ENCODE measurements around the gene ST3GAL3. TPM values are rescaled to one million over a fixed set of nuclear protein-coding genes. Genes with fewer than 3 reads are reported as not detected.

ST3GAL3 gene
- total RNA-seq, 1 donor from 2014 or later, result 20.5 TPM

- TF ChIP-seq, protein P1, sequence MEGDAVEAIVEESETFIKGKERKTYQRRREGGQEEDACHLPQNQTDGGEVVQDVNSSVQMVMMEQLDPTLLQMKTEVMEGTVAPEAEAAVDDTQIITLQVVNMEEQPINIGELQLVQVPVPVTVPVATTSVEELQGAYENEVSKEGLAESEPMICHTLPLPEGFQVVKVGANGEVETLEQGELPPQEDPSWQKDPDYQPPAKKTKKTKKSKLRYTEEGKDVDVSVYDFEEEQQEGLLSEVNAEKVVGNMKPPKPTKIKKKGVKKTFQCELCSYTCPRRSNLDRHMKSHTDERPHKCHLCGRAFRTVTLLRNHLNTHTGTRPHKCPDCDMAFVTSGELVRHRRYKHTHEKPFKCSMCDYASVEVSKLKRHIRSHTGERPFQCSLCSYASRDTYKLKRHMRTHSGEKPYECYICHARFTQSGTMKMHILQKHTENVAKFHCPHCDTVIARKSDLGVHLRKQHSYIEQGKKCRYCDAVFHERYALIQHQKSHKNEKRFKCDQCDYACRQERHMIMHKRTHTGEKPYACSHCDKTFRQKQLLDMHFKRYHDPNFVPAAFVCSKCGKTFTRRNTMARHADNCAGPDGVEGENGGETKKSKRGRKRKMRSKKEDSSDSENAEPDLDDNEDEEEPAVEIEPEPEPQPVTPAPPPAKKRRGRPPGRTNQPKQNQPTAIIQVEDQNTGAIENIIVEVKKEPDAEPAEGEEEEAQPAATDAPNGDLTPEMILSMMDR (IDR thresholded peaks at IDR 0.05), result no peak
- H3K4me3 ChIP-seq, result no peak overlapping the region
- H3K36me3 ChIP-seq, result no peaks in the 10 kb centered on the region
- ATAC-seq, result peak; percentile 93
- no peaks in the 10 kb centered on the region for H3K27me3 ChIP-seq
- no peaks in the 10 kb centered on the region for H3K9me3 ChIP-seq
- H3K4me1 ChIP-seq, result peaks cover 7% of the 10 kb centered on the region
- H3K27ac ChIP-seq, result no peak overlapping the region
- intact Hi-C loops (cut with DNase I), result no loop called here
- DNase-seq, result peak; percentile 77
Observed at GRCh38 chr1:43858324-43858723, 151.0 kb downstream of the ST3GAL3 start.

DNA sequence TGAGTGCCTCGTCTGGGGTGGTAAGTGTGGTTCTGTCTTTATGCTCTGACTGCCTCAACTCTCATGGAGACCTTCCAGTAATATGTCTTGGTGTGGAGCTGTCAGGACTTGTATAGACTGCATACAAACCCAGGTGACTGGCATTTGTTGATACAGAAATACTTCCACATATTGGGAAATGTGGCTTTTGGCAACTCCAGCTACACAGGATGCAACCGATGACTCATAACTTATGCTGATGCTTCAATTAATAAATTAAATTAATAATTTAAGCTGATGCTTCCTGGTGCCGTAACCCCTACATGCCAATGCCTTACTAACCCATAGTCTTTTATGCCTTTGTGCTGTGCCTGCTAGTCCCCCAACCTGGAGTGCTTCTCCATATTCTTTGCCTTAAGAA, 154.0 kb downstream of the ST3GAL3 start:
- H3K27ac ChIP-seq, result no peak overlapping the region
- intact Hi-C loops (cut with DNase I), result no loop called here
- H3K27me3 ChIP-seq, result no peaks in the 10 kb centered on the region
- no peaks in the 10 kb centered on the region for H3K9me3 ChIP-seq
- DNase-seq, result no peak
- H3K4me3 ChIP-seq, result no peak overlapping the region
- TF ChIP-seq, protein P1 (IDR thresholded peaks at IDR 0.05), result no peak
- ATAC-seq, result no peak
- peaks cover 5% of the 10 kb centered on the region for H3K4me1 ChIP-seq
- no peaks in the 10 kb centered on the region for H3K36me3 ChIP-seq

DNA sequence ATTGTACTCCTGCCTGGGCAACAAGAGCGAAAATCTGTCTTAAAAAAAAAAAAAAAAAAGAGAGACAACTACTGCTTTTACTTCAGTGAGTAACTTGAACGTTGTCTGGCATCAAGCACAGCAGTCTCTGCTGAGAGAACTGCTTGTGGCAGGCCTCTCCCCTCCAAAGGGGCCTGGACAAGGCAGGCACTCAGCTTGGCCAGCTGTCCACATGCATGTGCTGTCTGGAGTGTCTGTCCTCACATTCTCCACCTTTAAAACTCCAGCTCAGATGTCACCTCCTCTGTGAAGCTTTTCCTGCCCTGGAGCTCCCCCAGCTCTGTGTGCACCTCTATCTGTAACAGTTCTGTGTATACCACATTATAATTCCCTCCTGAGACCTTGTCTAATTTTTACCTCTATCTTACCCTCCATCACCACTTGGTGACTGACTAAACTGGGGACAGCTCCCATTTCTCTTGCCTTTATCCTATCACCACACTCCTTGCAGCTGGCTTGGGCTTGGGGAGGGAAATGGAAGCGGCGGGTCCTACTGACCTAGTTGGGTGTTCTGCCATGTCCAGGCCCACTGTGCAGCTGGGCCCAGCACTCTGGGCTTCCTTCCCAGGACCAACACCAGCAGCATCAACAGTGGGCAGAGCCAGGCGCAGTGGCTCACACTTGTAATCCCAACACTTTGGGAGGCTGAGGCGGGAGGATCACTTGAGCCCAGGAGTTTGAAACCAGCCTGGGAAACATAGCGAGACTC, 154.8 kb downstream of the ST3GAL3 start:
- H3K27me3 ChIP-seq, result no peaks in the 10 kb centered on the region
- DNase-seq, result no peak

GRCh38 chr1:43864111-43865045, 157.0 kb downstream of the ST3GAL3 start:
- Histone ChIP-seq H3K4me3 (no peak overlapping the region), H3K9me3 (no peaks in the 10 kb centered on the region), H3K4me1 (peaks cover 17% of the 10 kb centered on the region), H3K36me3 (no peaks in the 10 kb centered on the region), H3K27me3 (no peaks in the 10 kb centered on the region), H3K27ac (no peak overlapping the region)
- TF ChIP-seq, protein P1 (IDR thresholded peaks at IDR 0.05), result no peak
- DNase-seq, result no peak
- no peak for ATAC-seq
- intact Hi-C loops (cut with DNase I), result no loop called here

More for the DNA sequence above, 154.8 kb downstream of the ST3GAL3 start:
- TF ChIP-seq, protein P1 (IDR thresholded peaks at IDR 0.05), result no peak
- H3K9me3 ChIP-seq, result no peaks in the 10 kb centered on the region
- ATAC-seq, result no peak
- H3K4me1 ChIP-seq, result peaks cover 5% of the 10 kb centered on the region
- no peaks in the 10 kb centered on the region for H3K36me3 ChIP-seq
- H3K27ac ChIP-seq, result no peak overlapping the region
- intact Hi-C loops (cut with DNase I), result no loop called here
- H3K4me3 ChIP-seq, result no peak overlapping the region

DNA sequence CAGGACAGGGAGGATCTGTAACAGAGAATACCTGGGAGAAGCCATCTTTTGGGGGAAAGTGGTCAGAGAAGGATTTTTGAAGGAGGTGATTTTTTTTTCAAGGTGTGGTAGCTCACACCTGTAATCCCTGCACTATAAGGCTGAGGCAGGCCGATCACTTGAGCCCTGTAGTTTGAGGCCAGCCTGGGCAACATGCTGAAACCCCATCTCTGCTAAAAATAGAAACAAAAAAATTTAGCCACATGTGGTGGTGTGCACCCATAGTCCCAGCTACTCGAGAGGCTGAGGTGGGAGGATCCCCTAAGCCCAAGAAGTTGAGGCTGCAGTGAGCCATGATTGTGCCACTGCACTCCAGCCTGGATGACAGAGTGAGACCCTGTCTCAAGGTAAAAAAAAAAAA, 158.9 kb downstream of the ST3GAL3 start:
- H3K4me1 ChIP-seq, result peaks cover 17% of the 10 kb centered on the region
- no peak for ATAC-seq
- intact Hi-C loops (cut with DNase I), result no loop called here

More for the DNA sequence above, 158.9 kb downstream of the ST3GAL3 start:
- H3K27me3 ChIP-seq, result no peaks in the 10 kb centered on the region
- no peak overlapping the region for H3K4me3 ChIP-seq
- H3K27ac ChIP-seq, result no peak overlapping the region
- no peaks in the 10 kb centered on the region for H3K9me3 ChIP-seq
- no peaks in the 10 kb centered on the region for H3K36me3 ChIP-seq
- TF ChIP-seq, protein P1 (IDR thresholded peaks at IDR 0.05), result no peak
- no peak for DNase-seq

All from upper lobe of right lung (tissue), 1 donor.